Omental fat pad (tissue), 4 donors: ENCODE data around the gene GATAD2B. TPM values are rescaled to one million over a fixed set of nuclear protein-coding genes. Genes with fewer than 3 reads are reported as not detected.
"Not testable (repeated sequence)": the region's sequence is repeated elsewhere in the genome, so short reads cannot be mapped to it uniquely, and the experiment has no call there.

Experiments used
- ATAC-seq: fragments of 150-250 bp; one replicate; pipeline ENCODE4 v1.9.1; 2016; ENCODE audit warnings: mild to moderate bottlenecking, moderate library complexity; ENCODE audit not compliant: low FRiP score
- DNase-seq: peaks from one replicate; pipeline ENCODE4 v3.0.0-alpha.2; 2019; ENCODE audit warnings: low spot score
- total RNA-seq, 4 donors: library from RNA; depleted of rRNA; stranded (reverse); fragments of >200 nt; gene quantifications; one replicate each; pipeline ENCODE4 v1.1.0, GENCODE V29; 2016
- TF ChIP-seq, protein P1 (sequence below), 3 donors: fragments of 450-650 bp; IDR thresholded peaks; one replicate each; pipeline ENCODE4 v1.5.1; 2016 to 2017; ENCODE audit warnings: antibody characterized with exemption in 3 of 3, mild to moderate bottlenecking in 3 of 3, moderate library complexity in 2 of 3

Gene GATAD2B
- total RNA-seq, 4 donors from 2014 or later = 14.3 to 26.2 (median 17.8) TPM

GRCh38 chr1:153907134-153907533, 15.6 kb downstream of the GATAD2B start:
- TF ChIP-seq, protein P1, sequence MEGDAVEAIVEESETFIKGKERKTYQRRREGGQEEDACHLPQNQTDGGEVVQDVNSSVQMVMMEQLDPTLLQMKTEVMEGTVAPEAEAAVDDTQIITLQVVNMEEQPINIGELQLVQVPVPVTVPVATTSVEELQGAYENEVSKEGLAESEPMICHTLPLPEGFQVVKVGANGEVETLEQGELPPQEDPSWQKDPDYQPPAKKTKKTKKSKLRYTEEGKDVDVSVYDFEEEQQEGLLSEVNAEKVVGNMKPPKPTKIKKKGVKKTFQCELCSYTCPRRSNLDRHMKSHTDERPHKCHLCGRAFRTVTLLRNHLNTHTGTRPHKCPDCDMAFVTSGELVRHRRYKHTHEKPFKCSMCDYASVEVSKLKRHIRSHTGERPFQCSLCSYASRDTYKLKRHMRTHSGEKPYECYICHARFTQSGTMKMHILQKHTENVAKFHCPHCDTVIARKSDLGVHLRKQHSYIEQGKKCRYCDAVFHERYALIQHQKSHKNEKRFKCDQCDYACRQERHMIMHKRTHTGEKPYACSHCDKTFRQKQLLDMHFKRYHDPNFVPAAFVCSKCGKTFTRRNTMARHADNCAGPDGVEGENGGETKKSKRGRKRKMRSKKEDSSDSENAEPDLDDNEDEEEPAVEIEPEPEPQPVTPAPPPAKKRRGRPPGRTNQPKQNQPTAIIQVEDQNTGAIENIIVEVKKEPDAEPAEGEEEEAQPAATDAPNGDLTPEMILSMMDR (IDR thresholded peaks at IDR 0.05) = no peak
- DNase-seq = no peak
- ATAC-seq = no peak

DNA sequence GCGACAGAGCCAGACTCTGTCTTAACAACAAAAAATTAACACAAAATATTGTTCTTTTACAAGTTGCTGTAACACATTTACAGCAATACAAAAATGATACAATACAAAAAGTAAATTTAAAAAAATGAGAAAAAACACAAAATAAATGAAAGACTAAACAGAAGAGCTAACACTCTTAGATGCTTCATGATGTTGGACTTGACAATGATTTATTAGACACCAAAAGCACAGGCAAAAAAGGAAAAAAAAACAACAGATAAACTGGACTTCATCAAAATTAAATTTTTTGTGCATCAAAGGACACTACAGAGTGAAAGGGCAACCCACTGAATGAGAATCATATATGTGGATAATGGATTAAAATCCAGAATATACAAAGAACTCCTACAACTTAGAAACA, 16.4 kb downstream of the GATAD2B start:
- DNase-seq (no peak), ATAC-seq (no peak)
- TF ChIP-seq, protein P1 (IDR thresholded peaks at IDR 0.05) = no peak

- not testable (repeated sequence) for DNase-seq, ATAC-seq
Measured at GRCh38 chr1:153905908-153906307, 16.9 kb downstream of the GATAD2B start.

- ATAC-seq (no peak), DNase-seq (no peak)
- TF ChIP-seq, protein P1 (IDR thresholded peaks at IDR 0.05) = no peak
Measured at GRCh38 chr1:153903841-153904455, 18.8 kb downstream of the GATAD2B start.

DNA sequence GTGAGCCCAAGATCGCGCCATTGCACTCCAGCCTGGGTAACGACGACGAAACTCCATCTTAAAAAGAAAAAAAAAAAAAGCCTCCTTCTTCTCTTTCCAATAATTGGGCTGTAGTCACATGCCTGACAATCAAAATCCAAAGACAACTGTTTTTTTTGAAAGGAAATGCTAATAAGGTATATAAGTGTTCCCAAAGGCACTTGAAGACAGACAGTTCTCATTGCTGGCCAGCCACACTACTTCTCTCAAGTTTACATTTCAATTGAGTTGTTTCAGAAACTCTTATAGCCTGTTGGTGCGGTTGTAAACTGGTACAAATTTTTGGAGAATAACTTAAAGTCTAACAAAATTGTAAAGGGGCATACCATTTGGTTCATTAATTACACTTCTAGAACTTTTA, 23.3 kb downstream of the GATAD2B start:
- TF ChIP-seq, protein P1 (IDR thresholded peaks at IDR 0.05) = no peak
- no peak for ATAC-seq
- DNase-seq = no peak

DNA sequence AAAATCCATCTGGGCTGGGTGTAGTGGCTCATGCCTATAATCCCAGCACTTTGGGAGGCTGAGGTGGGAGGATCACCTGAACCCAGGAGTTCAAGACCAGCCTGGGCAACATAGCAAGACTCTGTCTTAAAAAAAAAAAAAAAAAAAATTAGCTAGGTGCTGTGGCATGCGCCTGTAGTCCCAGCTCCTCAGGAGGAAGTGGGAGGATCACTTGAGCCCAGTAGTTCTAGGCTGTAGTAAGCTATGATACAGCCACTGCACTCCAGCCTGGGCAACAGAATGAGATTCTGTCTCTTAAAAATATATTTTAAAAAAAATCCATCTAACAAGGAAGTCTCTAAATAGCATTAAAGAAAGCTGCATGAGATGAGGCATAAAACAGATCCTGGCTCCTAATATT, 26.9 kb downstream of the GATAD2B start:
- DNase-seq, ATAC-seq: not testable (repeated sequence)

- not testable (repeated sequence) for ATAC-seq
Measured at GRCh38 chr1:153891042-153891441, 31.7 kb downstream of the GATAD2B start.

DNA sequence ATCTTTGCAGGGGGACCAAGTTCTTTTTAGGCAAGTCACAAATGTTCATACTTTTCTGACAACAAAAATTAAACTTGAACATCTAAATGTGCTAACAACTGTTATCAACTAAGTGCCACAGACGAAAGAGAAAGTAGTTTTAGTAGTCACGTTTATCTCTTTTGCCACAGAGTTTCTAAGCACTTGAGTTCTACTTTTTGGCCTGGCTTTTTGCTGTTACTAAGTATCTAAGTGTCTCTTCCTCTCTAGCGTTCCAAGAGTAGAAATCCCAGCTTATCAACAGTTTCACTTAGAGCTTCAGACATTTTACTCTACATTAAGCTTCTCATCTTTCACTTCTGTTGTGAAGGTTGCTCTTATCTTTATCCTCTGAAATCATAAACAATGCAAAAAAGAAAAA, 34.2 kb downstream of the GATAD2B start:
- ATAC-seq = no peak

More at GRCh38 chr1:153891042-153891441, 31.7 kb downstream of the GATAD2B start:
- DNase-seq = not testable (repeated sequence)

More for the DNA sequence above, 34.2 kb downstream of the GATAD2B start:
- TF ChIP-seq, protein P1 (IDR thresholded peaks at IDR 0.05) = no peak
- no peak for DNase-seq
